HG02870 (cell line): ENCODE results near the gene ZNF512B.
"Not testable (repeated sequence)": the region's sequence is repeated elsewhere in the genome, so short reads cannot be mapped to it uniquely, and the experiment has no call there.

Experiments used
- ATAC-seq: cut with Tn5 transposase; IDR thresholded peaks from one replicate; pipeline ENCODE4 v1.9.1; 2021; ENCODE audit warnings: mild to moderate bottlenecking, moderate library complexity; ENCODE audit not compliant: unreplicated experiment

The ZNF512B gene

DNA sequence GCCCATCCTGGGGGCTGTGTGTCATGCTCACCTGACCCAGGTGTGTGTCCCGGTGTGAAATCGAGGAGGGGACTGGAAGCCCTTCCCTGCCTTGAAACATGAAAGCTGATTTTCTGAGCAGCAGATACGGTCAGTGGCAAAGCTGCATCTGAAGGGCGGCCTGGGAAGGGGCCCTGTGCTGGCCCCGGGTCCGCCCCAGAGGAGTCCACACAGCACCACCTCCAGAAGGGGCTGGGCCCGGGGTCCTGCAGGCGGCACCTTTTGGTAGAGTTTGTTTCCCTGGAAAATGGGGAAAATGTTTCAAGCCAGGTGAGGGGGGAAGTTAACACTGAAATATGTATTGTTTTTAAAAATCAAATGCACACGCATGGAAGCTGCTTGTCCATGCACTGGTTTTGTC is 34.3 kb downstream of the ZNF512B start:
- no peak for ATAC-seq

DNA sequence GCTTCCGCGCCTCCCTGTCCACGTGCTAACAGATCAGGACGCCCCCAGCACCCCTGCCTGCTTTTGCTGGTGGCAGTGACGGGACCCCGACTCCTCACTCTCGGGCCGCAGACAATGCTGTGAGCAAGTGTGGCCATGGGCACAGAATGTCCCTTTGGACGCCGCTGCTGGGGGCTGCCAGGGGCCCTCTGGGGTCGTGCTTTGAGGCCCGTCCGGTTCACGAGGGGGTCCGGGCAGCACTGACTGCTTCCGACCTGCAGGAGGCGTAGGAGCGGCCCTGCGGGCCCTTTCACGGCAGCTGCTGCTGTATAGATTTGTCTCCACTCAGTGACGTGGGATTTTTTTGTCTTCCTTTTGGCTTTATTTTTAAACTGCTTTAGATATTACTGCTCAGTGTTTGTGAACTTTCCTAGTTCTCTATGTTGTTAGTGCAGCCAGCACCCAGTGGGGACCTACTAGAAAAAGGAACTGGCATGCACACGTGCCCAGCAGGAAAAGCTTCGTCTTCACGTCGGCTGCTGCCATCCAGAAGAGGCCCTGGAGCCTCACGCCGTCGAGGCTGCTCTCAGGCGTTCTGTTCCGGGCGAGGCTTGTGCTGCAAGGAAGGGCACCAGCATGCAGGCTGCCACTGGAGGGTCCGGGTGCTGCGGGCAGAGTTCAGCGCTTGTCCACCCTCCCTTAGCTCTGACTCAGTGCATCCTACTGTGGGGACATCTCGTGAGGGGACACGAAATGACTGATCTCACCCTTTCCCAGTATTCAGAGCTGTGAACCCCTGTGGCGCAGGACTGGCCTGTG is 35.3 kb downstream of the ZNF512B start:
- ATAC-seq, result no peak

DNA sequence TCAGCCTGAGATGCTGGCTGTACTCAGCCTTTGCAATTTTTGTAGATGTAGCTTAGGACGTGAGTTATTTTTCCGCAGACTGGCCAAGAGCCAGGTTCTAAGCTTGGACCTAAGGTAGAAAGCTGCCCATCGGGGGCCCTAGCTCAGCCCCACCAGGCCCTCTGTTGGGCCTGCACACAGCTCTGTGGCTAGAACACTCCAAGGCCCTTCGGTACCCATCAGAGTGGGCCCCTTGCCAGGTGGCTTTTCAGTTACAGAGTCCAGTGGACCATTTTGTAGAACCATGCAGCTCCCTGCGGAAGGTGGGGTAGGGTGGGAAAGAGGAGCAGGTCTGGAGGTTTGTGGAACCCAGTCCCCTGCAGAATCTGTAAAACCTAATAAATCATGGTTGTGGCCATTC is 36.1 kb downstream of the ZNF512B start:
- no peak for ATAC-seq

DNA sequence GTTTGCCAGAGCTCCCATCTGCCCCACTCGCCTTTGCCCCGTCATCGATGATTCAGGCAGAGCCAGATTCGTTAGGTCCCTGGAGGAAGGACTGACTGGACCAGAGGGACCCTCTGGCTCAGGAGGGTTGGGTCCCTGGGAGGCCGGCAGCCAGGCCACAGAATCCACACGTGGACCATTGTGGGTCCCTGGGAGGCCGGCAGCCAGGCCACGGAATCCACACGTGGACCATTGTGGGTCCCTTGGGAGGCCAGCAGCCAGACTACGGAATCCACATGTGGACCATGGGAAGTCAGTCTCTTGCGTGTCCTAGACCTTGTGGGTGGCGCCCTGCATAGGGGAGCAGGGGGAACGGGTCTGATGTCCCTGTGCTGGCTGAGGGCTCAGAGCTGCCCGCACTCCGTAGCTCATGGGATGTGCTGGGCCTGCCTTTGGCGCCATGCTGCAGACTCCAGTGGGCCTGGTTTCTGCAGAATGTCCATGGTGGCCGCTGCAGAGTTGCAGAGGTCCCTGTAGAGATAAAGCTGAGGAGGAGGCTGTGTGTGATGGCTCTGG is 37.0 kb downstream of the ZNF512B start:
- ATAC-seq, result no peak

DNA sequence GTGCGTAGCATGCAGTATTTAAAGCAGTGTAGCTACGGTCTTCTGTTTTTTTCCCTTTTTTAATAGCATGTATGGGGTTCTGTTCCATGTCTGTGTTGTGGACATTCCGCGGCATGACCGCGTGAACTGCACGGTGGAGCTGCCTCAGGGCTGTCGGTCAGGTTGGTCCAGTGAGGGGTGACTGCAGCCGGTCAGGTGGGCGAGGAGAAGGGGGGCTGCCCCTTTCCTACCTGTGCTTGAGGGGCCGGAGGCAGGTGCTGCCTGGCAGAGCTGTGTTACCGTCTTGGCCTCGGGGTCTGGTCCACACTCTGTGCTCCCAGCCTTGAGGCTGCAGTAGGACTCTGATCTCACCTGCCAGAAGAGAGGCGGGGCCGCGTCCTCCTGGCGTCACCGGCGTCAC is 38.0 kb downstream of the ZNF512B start:
- ATAC-seq, result no peak

DNA sequence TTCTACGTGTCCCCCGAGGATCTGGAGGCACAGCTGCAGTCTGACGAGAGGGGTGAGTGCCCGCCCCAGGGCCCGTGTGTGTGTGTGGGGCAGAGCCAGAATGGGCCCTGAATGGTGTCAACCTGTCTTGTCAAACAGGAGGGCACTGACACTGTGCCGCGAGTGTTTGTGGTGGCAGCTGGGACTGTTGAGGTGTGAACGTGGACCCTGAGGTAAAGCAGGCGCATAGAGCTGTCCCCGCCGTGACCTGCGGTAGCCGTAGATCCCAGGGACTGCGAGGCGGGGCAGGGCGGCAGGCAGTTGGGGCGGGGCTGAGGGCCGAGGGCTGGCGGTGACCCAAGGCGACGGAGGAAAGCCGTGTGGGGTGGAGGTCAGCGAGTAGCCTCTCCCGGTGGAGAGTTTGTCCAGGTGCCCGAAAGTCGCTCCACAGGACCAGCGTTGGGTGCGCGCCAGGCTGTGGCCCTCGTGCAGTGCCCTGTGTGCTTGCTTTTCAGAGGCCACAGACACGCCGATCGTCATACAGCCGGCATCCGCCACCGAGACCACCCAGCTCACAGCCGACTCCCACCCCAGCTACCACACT is 38.7 kb downstream of the ZNF512B start:
- no peak for ATAC-seq

DNA sequence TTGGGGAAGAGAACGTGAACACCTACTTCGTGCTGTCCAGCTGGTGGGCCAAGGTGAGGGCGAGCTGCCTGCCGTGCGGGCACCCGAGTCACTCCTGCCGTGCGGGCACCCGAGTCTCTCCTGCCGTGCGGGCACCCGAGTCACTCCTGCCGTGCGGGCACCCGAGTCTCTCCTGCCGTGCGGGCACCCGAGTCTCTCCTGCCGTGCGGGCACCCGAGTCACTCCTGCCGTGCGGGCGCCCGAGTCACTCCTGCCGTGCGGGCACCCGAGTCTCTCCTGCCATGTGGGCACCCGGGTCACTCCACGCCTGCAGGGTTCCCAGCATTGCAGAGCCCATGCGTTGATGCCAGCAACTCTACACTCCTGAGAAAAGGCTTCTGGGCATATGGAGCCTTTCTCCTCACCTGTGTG is 40.3 kb downstream of the ZNF512B start:
- not testable (repeated sequence) for ATAC-seq

DNA sequence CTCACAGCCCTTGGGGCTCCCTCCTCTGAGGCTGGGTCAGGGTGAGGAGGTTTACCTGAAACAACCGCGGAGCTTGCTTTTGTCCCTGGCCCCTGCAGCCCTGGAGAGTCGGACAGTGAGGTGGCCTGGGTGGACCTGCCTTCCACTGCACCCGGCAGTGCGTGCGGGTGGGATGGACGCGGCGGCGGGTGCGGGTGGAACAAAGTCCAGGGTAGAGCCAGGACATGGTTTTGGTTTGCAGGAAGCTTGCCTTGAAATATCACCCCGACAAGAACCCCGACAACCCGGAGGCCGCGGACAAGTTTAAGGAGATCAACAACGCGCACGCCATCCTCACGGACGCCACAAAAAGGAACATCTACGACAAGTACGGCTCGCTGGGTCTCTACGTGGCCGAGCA is 40.7 kb downstream of the ZNF512B start:
- ATAC-seq, result no peak

DNA sequence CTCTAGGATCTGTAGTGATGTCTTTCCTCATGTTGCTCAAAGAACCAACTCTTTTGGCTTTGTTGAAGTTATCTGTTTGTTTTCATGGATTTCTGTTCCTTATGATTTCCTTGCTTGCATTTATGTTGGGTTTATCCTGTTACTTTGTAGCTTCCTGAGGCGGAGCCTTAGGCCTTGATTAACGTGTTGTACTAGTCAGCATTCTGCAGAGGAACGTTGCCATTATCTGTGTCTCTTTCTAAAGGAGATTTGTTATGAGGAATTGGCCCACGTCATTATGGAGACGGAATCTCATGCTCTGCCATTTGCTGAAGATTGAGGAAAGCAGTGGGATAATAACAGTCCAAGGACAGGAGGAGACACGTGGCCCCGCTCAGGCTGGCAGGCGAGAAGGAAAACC is 43.4 kb downstream of the ZNF512B start:
- no peak for ATAC-seq

DNA sequence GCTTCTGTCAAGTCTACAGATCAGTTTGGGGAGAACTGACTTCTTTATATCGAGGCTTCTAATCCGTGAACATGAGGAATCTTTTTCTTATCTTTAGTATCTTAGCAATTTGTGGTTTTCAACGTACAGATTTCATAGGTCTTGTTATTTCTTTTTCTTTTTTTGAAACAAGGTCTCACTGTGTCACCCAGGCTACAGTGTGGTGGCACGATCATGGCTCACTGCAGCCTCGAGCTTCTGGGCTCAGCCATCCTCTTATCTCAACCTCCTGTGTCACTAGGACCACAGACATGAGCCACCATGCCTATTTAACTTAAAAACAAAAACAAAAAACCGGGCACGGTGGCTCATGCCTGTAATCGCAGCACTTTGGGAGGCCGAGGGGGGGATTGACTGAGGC is 45.5 kb downstream of the ZNF512B start:
- ATAC-seq, result no peak

DNA sequence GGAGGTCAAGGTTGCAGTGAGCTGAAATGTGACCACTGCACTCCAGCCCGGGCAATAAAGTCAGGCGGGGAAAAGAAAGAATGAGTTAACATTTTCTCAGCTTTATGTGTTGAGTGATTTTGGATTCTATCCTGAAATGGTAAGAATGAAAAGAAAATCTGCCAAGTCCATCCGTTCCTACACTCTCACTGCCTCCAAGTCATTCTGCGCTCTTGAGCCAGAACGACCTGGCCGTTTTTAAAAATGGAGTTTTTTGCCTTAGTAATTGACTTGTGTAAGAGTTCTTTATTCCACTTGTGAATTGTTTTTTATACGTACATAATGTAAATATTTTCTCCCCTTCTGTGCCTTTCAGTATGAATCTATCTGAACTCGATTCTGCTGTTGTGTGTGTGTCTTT is 46.1 kb downstream of the ZNF512B start:
- ATAC-seq, result no peak

DNA sequence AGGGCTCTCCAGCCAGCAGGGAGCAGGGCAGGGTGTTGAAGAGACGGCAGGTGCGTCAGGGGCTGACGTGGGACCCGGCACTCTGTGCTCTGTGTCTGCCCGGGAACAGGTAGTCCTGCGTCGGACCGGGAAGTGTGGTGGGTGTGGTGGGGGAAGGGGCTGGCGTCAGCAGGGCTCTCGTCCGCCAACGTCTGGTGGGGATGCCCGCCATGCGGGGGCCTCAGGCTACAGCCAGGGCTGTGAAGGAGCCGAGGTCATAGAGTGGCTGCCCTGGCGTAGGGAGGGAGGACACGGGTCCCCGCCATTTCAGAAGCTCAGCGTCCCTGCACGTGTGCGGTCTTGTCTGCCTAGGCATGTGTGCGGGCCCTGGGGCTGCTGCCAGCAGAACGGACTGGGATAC is 49.5 kb downstream of the ZNF512B start:
- no peak for ATAC-seq

DNA sequence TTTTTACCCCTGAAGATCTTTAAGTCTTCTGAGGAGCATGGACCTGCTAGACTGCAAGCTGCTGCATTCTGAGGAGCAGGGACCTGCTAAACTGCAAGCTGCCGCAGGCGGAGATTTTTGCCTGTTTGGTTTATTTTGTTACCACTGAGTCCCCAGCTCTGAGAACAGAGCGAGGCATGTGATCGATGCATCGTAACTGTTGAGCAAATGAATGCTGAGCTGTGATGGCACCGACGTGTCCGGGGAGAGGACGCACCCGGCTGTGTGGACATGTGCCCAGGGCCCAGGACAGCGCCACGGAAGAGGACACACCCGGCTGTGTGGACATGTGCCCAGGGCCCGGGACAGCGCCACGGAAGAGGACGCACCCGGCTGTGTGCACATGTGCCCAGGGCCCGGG is 50.6 kb downstream of the ZNF512B start:
- no peak for ATAC-seq

DNA sequence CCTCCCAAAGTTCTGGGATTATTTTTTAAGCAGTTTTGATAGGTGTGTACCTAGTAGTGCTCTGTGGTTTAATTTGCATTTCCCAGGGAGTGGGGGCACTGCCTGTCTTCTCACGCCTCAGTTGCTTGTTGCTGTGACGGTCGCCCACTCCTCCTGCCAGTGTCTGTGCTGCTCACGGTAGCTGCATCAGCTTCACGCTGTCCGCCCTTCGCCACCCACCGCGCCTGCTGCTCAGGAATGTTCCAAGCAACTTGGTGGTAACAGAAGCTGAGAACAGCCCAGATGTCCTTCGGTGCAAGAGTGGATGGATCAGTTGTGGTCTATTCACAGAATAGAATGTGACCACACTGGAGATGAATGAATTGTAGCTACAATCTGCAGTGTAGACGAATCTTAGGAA is 51.9 kb downstream of the ZNF512B start:
- ATAC-seq, result no peak

DNA sequence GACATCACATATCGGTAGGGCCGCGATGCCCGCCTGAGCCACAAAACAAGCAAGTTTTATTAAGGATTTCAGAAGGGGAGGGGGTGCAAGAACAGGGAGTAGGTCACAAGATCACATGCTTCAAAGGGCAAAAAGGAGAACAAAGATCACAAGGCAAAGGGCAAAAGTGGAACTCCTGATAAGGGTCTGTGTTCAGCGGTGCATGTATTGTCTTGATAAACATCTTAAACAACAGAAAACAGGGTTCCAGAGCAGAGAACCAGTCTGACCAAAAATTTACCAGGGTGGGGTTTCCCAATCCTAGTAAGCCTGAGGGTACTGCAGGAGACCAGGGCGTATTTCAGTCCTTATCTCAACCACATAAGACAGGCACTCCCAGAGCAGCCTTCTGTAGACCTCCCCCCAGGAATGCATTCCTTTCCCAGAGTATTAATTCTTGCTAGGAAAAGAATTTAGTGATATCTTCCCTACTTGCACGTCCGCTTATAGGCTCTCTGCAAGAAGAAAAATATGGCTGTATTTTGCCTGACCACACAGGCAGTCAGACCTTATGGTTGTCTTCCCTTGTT is 53.3 kb downstream of the ZNF512B start:
- not testable (repeated sequence) for ATAC-seq

DNA sequence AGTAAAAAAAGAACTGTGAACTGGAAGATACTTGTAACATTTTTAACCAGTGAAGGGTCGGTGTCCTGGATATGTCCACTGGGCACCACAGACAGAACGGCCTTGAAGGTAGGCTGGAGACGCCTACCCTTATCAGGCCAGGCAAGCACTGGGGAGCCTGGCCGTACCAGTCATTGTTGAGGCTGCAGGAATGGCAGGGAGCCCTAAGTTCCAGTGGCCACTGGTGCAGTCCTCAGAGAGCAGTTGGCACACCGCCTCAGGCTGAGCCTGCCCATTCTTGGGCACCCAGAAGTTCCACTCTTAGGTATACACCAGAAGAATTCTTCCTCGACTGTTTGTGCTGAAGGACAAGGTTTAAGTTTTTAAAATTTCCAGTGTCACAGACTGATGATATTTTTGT is 54.3 kb downstream of the ZNF512B start:
- ATAC-seq, result no peak

DNA sequence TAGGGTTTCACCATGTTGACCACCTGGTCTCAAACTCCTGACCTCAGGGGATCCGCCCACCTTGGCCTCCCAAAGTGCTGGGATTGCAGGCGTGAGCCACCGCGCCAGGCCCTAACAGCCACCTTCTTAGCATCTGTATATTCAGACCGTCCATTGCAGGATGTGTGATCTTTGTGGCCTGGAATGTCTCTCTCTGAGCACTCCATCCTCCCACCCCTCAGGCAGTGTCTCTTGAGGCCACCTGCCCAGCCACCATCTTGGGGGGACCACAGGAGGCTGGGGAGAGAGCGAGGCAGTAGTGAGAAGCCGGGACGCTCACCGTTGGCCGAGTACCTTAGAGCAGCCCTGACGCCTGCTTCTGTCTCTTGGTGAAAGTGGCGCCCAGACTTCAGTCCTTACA is 56.0 kb downstream of the ZNF512B start:
- no peak for ATAC-seq

DNA sequence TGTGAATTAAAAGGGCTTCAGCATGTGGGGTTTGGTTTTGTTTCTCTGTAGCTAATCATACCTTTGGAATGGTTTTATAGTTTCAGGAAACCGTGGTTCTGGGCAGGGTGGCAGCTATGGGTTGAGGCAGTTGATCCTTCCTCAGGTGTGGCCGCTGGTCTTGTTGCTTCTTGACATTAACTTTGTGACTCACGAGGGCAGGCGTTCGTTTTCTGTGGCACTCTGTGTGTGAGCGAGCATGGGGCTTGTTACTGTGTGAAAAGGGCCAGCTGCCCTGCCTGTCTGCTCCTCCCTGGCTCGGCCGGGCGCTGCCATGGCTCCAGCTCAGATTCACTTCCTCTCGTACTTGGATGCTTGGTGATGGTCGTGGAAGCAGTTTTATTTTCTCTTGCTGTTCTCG is 58.6 kb downstream of the ZNF512B start:
- ATAC-seq, result no peak

DNA sequence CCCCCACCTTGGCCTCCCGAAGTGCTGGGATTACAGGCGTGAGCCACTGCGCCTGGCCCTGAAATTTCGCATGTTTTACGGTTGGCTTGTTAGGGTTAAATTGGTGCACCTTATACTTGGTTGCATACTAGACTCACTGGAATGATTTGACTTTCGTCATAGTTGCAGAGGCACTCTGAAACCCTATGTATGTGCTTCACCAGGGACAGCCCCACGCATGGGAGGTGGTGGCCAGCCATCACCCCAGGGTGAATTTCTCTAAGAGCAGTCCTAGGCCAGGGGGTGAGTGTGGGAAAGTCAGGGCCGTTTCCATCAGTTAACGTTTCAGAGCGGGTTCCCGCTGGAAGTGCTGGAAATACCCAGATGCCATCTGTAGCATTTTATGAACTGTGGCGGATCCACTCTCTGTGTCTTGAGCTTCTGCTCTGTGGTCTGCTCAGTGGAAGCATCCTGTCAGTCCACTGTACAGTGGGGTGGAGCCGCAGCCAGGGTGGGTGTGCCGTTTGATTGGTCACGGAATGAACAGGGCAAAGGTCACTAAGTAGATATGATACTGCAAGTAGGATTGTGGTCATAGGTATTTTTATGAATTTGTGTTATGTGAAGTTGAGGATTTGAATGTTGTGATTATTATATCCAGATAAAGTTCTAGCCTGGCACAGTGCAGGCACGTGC is 61.6 kb downstream of the ZNF512B start:
- ATAC-seq, result no peak
